H54 (cell line): ENCODE data around the gene TRIM65.
A peak's percentile ranks its signal among the peaks of the same experiment; 100 is the strongest.
"Not testable (repeated sequence)": the region's sequence is repeated elsewhere in the genome, so short reads cannot be mapped to it uniquely, and the experiment has no call there.

Experiments used
- DNase-seq: peaks from one replicate; pipeline ENCODE4 v3.0.0; 2011; ENCODE audit warnings: low spot score, mixed read lengths; ENCODE audit not compliant: insufficient read length
- FAIRE-seq: peaks from 3 replicates; lab custom pipeline; 2011; peaks lifted over from hg19 to GRCh38; lab: Jason Lieb, UNC
- POLR2A ChIP-seq: IDR thresholded peaks from 2 replicates; pipeline ENCODE4 v1.6.1; 2011; ENCODE audit warnings: low read depth, mild to moderate bottlenecking, low read length

The TRIM65 gene

DNA sequence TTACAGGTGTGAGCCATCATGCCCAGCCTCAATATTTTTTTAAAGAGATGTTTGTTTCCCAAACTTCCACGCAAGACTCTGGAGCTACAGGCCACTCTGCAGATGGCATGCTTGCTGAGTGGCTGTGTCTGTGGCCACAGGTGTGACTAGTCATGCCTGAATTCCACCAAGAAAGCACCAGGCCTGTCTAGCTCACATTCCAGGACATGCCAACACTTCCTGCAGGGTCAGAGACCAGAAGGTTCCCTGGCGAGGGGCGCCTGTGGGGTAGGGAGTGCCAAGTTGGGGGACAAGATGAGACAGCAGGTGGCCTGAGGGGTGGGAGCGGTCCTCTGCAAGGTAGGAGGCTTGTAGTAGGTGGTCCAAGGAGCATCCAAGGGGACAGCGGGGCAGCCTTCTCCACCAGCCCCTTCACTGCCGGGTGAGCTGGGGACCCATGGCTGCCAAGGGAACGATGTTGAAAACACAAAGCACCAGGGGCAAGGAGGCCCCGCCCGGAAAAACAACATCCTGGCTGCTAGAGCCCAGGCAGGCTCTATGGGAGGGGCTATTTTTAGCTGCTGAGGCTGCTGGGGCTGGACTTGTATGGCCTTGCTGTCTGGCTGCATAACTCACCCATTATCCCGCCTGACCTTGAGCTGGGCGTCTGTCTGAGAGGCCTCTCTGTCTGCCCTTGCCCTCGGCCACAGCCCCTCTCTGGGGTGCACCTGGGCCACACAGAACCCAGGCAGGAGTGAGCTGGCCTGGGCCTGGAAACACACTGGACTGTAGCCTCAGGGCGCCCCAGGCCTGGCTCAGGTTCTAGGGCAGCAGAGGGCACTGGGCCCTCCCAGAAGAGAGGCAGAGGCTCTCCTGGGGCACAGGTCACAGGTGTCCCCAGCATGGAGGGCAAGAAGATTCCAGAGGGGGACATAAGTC lies 24.1 kb downstream of the TRIM65 start:
- peak; percentile 38 for TF ChIP-seq POLR2A
- FAIRE-seq (no peak), DNase-seq (peak; percentile 95)

DNA sequence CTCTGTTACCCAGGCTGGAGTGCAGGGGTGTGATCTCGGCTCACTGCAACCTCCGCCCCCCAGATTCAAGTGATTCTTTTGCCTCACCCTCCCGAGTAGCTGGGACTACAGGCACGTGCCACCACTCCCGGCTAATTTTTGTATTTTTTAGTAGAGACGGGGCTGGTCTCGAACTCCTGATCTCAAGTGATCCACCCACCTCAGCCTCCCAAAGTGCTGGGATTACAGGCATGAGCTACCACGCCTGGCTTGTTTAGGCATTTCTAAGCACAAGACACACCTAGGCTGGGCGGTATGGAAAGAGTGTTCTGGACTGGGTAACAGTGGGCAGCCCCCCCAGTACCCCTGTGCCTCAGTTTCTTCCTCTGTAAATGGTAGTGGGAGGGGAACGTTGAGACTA lies 26.5 kb downstream of the TRIM65 start:
- not testable (repeated sequence) for FAIRE-seq, DNase-seq

DNA sequence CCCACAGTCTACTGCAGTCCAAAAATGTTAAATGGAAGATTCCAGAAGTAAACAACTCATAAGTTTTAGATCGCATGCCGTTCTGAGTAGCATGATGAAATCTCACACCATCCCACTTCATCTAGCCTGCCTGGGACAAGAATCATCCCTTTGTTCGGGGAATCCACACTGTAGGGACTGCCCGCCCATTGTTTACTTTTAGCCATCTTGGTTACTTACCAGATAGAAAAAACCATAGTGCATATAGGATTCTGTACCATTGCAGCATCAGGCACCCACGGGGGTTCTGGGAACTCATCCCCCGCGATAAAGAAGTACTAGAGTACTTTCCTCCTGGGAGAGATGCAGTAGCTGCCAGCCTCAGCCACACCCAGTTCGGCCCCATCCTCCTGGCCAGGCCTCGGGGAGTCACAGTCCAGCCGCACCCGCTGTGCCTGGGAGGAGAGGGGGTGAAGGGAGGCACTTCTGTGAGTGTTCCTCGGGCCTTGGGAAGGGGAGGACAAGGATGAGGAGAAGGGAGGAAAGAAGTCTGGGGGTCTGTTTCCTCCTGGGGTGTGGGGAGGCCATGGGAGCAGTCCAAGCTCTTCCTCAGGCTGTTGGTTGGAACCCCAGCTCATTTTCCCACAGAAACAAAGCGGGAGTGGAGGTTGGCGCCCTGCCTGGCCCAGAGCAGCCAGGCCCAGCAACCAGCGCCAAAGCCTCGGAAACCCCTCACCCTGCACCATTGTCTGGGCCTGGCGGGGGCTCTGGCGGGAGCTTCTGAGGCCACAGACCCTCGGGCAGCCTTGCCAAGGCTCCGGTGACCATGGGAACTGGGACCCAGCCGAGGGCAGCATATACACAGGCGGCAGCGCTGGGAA lies 27.2 kb downstream of the TRIM65 start:
- FAIRE-seq = no peak
- TF ChIP-seq POLR2A = peak; percentile 40; the same call in 1 of the 2 replicates
- DNase-seq = peak; percentile 63

DNA sequence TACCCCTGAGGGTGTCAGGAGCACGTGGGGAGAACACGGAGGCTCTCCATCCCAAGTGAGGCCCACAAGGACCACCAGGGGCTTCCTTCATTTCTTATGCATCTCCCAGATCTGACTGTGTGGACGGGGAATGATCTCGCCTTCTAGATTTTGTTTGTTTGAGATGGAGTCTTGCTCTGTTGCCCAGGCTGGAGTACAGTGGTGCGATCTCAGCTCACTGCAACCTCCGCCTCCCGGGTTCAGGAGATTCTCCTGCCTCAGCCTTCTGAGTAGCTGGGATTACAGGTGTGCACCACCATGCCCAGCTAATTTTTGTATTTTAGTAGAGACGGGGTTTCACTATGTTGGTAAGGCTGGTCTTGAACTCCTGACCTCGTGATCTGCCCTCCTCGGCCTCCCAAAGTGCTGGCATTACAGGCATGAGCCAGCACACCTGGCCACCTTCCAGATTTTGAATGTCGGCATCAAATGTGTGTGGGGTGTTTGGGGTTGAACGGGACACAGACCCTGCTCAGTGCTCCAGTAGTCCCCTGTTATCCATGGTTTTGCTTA lies 27.9 kb downstream of the TRIM65 start:
- not testable (repeated sequence) for DNase-seq, FAIRE-seq

DNA sequence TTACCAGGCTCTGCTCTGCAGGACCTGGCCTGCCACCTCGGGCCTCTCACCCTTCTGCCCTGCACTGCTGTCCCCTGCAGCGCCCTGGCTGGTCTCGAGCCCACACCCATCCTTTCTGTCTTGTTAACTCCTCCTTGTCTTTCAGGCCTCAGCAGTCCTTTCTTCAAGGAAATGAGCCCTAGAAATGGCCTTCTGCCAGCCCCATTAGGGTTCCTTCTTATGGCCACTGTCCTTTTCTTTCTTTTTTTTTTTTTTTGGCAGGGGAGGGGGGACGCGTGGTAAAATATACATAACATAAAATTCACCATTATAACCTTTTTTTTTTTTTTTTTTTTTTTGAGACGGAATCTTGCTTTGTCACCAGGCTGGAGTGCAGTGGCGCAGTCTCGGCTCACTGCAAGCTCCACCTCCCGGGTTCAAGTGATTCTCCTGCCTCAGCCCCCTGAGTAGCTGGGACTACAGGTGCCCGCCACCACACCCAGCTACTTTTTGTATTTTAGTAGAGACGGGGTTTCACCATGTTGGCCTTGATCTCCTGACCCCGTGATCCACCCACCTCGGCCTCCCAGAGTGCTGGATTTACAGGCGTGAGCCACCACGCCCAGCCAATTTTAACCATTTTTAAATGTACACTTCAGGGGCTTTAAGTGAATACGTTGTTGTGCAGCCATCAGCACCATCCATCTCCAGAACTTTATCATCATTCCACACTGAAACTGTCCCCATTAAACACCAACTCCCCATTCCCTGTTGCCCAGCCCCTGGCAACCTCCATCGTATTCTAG lies 31.2 kb downstream of the TRIM65 start:
- FAIRE-seq, DNase-seq: not testable (repeated sequence)

DNA sequence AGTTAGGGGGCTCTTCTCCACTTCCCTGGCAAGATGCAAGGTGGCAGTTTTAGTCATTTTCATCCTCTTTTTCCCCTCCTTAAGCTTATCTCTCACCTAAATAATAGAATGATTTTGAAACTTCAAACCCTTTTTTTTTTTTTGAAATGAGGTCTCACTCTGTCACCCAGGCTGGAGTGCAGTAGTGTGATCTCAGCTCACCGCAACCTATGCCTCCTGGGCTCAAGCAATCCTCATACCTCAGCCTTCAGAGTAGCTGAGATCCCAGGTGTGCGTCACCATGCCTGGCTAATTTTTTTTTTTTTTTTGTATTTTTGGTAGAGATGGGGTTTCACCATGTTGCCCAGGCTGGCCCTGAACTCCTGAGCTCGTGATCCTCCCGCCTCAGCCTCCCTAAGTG lies 31.9 kb downstream of the TRIM65 start:
- not testable (repeated sequence) for FAIRE-seq, DNase-seq

DNA sequence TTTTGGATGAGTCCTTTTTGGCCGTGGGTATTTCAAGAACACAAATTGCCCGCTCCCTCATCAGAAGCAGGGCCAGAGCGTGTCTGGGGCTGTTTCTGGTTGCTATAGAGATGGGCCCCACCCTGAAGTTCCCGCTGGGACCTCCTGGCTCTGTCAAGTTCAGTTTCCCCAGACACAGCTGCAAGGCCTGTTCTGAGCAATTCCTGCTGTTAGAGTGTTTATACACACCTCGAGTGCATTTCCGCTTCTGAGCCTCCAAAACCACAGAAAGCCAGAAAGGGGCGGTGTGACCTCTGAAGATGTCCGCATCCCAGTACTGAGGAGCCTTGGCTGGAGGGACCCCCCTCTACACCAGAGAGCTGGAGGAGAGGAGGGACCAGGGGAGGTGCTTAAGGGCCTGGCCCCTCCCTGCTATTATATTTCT lies 32.3 kb downstream of the TRIM65 start:
- FAIRE-seq (no peak), DNase-seq (peak; percentile 60)
- no peak for TF ChIP-seq POLR2A

DNA sequence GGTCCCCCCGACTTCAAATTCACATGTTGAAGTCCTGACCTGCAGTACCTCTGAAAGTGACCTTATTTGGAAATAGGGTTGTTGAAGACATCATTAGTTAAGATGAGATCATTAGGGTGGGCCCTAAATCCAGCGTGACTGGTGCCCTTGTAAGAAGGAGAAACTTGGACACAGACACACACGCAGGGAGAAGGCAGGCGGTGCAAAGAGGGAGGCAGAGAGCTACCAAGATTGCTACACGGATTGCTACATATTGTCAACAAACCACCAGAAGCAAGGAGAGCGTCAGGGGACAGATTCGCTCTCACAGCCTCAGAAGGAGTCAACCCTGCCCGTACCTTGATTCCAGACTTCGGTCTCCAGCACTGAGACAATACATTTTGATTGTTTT lies 34.8 kb downstream of the TRIM65 start:
- TF ChIP-seq POLR2A = no peak
- DNase-seq (no peak), FAIRE-seq (no peak)

DNA sequence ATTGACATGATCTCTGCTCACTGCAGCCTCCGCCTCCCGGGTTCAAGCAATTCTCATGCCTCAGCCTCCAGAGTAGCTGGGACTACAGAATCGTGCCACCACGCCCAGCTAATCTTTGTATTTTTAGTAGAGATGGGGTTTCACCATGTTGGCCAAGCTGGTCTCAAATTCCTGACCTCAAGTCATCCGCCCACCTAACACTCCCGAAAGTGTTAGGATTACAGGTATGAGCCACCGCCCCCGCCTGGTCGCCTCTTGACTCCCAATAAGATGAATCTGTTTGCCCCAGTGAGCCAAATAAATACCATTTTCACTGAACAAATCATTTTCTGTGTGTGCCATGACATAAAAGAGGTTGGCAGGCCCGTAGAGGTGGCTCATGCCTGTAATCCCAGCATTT lies 37.4 kb downstream of the TRIM65 start:
- DNase-seq, FAIRE-seq: not testable (repeated sequence)

DNA sequence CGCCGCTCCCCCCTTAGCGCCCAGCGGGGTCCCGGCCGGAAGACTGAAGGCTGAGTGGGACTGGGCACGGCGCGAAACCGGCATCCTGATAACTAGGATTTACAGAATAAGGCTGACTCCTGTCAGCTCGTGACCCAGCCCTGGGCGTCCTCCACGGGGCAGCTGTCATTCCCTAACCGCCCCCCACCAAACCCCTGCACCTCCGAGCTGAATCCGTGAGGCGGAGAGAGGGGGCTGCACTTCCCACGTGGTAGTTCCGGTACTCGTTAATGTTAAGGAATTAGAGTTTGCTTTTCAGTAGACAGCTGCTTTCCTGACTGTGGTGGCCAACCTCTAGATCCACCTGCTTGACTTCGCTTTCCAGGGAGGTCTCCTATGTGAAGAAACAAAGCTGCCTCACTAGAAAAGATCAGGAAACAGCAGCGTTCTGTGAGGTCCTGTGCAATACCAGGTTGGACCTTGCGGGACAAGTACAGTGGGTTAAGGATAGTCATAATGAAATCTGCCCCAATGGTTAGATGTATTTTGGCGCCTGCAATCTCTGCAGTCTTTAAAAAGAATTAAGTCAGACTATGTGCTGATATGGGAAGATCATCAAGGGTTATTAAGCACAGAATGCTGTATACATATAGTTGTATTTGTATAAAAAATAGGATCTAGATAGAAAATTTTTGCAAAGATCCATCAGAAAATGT lies 40.5 kb downstream of the TRIM65 start:
- TF ChIP-seq POLR2A = no peak
- no peak for FAIRE-seq
- no peak for DNase-seq

DNA sequence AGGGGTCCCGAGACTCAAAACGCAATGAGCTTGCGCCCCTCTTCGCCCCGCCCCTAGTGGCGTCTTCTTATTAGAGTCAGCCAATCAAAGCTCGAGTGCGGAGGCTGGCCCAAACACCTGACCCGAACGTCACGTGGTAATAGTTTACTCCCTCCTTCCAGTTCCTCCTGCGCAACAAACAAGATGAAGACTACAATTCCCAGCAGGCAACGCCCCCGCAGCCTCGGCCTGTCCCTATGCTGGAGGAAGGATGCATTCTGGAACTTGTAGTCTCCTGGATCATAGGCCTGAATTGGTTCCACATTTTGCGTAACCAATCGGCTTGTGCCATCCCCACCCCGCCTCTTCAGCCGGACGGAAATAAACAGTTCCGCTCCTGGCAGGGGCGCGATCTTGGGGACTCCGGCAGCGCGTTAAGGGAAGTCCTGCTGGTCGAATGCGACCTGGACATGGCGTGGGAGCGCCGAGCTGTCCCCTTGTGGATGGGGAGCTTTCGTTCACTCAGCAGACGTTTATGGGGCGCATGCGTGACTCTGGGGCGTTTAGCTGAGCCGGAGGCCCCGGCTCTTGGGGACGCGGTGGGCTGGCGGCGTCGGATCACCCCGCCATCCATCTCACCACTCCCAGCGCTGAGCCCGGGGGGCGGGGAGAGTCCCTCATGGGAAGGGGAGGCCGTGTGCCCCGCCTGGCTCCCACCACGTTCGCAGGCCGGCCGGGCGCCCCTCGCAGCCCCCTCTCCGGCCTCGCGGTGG lies 41.3 kb downstream of the TRIM65 start, which contains the start of gene WBP2:
Gene WBP2 (minus strand): TSS at position 26 of the 752 bp plus-strand sequence. CDS start 38 bp downstream, outside the sequence.
- TF ChIP-seq POLR2A = peak; percentile 90
- DNase-seq (peak; percentile 97), FAIRE-seq (peak; percentile 81)

DNA sequence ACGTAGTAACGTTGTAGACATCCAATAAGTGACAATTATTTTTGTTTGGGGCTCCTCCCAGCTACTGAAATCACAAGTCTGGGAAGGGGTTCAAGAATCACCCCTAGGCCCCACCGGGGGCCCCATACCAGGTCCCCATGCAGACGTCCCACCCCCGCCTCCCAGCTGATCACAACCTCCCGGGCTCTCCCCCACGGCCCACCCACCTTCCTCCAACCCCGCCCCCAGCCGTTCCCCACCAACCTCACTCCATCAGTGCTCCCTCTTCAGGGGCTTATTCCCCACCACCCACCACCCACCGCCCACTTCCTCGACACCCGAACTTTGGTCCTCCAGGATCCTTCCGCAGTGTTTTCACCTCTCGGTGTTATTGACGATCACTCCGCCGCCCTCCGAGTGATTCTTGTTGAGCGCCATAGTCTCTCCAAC lies 41.9 kb downstream of the TRIM65 start:
- FAIRE-seq (no peak), DNase-seq (no peak)
- no peak for TF ChIP-seq POLR2A
